Stimulated activated CD4-positive, alpha-beta T cell treated with anti-CD3 and anti-CD28 coated beads, TNF-alpha, amount 100 ng/mL, for 4 hours (primary cell): ENCODE measurements around the gene FBLN2.
"Not testable (repeated sequence)": the region's sequence is repeated elsewhere in the genome, so short reads cannot be mapped to it uniquely, and the experiment has no call there.

Experiments used
- DNase-seq, 3 experiments: peaks; one replicate each; pipeline ENCODE4 v3.0.0-alpha.2; 2020; ENCODE audit warnings: low read depth in 3 of 3

The FBLN2 gene

DNA sequence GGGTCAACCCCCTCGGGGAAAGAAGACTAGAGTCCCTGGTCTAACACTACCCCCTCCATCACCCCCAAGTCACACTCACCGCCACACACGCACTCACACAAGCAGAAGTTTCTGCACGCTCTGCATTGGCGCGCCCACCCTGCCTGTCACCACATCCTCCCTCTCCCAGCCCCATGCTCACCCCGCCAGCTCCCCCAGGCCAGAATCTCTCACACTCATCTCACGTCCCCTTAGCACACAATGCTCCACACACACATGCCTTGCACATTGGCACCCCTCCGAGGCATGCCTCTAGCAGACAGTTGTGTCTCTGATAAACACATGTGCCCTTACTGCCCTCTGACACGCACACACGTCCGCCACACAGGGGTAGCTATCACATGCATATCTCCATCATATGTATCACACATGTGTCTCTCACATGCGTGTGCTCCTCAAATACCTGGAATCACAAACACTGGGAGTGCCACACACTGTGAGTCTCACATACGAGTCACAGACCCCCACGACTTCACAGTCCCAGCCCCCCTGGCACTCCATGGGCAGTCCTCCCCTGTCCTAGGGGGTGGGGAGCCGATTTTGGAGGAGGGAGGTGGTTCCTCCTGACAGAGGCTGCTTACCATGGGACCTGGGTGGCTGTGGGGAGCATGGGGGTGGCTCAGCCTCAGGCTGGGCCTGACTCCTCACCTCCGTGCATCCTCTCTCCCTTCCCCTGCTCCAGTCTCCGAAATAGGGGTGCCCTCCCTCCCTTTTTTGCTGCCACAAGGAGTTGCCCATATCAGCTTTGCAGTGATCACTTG lies 898 bp downstream of the FBLN2 start:
- no peak for DNase-seq

DNA sequence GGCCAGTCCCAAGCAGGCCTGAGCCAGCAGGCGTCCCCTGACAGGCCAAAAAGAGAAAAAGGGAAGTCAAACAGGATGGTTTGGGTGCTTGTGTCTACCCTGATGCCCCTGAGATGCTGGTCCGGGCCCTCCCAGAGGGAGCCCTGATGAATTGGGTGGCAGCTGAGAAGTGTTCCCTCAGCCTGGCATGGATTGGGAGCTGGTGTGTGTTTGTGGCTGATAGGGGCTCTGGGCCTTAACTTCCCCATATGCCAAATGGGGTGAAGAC lies 1.4 kb downstream of the FBLN2 start:
- DNase-seq: no peak

DNA sequence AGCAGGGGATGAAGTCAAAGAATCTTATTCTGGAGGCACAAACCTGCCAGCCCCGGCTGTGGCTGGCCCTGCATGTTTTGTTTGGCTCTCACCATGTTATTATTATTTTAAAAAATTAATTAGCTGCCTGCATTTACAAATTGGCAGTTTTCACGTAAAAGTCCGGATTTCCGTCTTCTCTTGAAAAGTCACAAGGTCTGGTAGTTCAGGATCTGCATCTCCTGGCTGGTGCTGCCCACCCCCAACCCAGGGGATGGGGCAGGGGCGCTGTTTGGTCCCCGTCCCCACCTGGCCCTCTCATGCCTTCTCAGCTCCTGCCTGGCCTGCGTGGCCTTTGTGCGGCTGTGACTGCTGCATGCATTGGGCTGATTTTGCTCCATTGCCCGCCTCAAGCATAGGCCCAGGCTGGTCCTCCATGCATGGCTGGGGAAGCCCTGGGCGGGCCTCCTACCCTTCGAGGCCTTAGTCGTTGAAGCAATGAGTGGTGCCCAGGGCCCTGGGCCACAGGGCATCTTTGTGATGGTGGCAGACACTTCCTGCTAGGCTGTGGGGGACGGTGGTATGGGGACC lies 2.0 kb downstream of the FBLN2 start:
- DNase-seq: no peak

DNA sequence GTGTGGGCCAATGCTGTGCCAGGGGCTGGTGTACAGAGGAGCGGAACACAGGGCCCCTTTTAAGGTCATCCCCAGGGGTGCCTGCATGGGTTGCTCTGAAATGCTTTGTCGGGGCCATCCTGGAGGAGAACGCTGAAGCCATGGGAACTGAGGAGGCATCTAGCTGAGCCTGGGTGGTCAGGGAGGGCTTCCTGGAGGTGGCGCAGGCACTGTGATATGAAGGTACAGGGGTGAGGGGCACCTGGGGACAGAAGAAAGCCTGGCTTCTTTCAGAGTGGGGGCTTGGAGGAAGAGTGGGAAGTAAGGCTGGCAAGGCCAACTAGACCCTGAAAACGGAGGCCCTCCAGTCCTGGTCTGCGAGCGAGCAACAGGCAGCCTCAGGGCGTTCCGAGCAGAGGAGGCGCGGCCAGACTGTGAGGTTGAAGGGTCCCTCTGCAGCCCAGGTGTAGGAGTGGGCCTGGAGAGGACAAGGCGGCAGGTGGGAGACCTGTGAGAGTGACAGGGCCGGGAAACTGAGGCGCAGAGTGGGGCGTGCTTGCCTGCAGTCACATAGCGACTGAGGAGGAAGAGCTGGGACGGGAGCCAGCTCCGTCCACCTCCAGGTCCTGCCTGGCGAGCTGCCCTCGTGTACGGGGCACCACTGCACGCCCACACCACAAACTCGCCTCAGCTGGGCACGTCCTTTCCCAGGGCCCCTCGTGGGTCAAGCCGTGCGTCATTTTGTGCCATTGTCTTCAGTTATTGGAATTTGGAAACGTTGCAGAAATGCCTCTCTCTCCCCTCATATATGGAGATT lies 4.1 kb downstream of the FBLN2 start:
- DNase-seq: no peak

DNA sequence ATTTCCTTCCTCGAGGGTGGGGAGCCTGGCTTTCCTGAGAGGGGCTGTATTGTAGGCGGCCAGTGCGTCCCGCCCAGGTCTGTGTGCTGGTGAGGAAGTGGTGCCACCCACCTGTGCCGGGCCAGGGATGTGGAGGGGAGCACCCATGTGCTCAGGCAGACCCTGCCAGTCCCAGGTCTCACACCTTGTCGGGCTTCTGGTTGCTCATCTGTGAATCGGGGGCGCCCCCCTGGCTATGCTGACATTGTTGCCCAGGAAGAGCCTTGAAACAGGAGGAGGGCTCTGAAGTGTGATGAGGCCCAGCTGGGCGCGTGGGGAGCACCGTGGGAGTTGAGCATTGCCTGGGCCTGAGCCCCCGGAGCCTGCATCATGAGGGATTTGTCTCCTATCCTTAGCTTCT lies 4.8 kb downstream of the FBLN2 start:
- DNase-seq: no peak

DNA sequence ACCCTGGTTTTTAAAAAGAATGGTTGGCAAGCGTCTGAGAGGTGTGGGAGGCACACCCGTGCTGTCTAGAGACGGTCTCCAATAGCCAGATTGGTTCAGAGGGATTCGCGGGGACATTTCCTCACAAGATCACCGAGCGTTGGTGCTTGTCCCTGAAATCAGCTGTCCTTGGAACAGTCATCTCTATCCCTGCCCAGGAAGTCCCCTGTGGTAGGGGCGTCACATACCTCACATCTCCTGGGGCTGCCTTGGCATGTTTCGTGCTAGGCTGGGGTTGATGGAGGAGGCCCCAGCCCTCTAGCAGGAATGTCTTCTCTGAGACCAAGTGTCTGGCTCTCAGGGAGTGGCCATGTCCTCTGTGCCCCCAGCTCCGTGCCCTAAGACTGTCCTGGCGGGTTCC lies 6.8 kb downstream of the FBLN2 start:
- DNase-seq: no peak

DNA sequence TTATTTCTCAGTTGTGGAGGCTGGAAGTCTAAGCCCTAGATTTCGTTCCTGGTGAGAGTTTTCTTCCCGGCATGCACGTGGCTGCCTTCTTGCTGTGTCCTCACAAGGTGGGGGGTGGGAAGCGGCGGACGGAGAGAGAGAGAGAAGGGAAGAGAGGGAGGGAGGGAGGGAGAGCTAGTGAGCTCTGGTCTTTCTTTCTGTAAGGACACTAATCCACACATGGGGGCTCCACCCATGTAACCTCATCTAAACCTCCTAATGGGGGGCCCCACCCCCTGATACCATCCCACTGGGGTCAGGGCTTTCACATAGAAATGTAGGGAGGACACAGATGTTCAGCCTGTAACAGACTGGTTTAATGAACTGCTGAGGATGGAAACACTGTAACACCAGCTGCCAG lies 7.3 kb downstream of the FBLN2 start:
- no peak for DNase-seq

DNA sequence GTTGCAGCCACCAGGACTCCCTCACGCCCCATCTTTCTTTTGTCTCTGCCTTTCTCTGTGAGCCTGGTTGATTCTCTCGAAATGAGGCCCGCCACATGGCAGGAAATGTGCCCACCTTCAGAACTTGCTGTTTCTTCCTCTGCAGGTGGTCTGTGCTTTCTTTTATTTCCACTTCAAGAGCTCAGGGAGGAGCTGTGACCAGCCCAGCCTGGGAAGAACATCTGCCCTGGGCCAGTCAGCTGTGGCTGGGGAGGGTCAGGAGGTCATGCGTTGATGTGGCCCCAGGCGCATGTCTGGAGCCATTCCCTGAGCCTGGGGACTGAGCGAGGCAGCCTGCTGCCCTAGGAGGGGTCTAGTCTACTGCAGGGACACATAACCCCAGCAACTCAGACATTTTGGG lies 8.0 kb downstream of the FBLN2 start:
- no peak for DNase-seq

DNA sequence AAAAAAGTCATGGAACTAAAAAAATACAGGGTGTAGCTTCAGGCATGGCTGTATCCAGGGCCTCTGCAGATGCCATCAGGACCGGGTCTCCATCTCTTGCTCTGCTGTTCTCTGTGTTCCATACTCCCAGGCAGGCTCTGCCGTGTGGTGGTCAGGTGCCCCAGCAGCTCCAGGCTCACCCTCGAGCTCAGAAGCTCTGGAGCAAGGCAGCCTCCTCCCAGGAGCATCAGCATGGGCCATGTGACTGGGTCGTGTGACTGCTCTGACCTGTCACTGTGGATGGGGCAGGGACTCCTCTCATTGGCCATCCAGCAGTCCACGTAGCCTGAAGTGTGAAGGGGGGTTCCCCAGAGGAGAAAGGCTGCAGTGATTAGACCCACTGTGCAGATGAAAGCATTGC lies 8.5 kb downstream of the FBLN2 start:
- DNase-seq: no peak

DNA sequence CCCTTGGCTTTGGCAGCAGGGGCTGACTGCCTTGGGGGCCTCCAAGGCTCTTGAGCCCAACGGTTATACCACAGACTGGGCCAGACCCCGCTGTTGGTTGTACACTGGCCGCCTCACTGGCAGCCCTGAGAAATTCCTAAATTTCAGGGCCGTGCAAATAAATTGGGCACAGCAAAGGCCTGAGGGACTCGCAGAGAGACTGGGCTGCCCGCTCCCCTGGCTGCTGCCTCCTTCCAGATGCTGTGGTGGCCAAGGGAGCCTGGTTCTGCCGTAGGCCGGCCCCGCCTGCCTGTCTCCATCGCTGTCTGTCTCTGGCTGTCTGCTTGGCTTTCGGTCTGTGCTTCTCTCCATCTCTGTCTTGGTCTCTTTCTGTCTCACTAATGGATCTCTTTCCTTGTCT lies 9.0 kb downstream of the FBLN2 start:
- no peak for DNase-seq

DNA sequence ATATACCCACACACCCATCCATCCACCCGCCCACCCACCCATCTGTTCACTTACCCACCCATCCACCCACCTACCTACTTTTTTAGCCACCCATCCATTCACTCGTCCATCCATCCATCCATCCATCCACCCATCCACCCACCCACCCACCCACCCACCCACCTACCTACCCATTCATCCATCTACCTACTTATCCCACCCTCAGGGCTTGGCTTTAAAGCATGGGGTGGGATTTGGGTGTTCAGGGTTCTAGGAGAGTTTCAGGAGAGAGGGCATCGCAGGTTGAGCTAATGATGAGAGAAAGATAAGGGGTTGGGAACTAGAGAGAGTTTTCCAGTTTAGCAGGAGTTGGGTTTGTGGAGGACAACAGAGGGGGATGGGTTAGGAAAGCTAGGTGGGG lies 9.7 kb downstream of the FBLN2 start:
- no peak for DNase-seq

DNA sequence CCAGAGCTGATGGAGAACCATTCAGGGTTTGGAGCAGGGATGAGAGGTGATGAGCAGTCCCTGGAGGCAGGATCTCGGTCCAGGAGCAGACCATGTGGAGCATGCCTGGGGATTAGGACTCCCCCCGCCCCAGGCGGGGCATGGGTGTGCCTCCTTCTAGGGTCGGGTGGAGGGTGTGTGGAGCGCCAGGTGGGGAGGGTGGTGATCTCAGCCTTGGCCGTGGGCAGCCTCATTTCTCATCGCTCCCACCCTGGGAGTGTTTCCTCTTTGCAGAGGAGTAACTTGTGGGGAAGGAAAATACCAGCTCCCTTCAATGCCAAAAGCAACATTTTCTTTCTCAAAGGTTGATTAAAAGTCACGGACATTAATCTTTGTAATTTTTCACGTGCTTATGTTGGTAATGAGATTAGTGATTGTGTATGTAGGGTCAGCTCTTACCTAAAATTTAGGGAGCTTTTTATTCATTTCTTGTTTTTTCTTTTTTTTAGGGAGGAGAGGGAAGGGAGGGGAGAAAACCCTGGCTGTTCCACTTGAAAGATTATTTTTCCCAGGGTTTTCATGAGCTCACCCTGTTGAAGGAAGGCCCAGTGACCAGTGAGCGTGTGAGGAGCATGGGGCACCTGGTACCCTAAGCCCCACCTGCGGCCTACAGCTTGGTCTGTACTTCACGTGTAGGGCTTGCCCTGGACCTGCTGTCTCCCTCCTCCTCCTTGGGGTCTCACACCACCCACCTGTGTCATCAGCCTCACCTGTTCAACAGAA lies 11.0 kb downstream of the FBLN2 start:
- DNase-seq: no peak

DNA sequence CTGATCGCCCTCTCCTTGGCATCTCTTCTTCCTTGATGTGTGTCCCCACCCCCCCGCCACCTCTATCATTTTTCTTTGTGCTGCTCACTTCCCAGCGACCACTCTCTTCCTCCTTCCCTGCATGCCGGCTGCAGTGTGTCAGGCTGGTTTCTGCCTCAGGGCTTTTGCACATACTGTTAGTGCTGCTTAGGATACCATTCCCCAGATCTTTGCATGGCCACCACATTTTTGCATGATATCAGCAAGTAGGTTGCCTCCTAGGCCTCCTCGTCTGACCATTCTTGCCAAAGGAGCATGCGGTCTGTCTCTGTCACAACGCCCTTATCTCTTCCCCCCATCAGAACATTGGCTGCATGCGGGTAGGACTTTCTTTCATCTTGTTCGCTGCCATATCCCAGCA lies 12.5 kb downstream of the FBLN2 start:
- DNase-seq: no peak

DNA sequence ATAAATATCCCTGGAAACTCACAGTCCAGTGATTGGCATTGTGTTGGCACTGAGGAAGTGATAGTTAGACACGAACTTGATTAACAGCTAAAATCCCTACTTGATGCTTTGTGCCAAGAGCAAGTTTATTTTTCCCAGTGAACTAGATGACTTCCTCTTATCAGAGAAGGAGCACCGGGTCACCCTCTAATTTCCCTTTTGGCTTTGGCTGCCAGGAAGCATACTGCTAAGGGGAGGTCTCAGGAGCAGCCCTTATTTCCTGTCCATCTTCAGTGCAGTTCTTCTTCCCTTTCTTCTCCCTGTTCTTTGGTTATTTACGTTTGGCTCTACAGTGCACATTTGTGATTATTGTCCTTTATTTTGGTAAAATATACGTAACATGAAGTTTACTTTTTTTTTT lies 13.0 kb downstream of the FBLN2 start:
- no peak for DNase-seq

DNA sequence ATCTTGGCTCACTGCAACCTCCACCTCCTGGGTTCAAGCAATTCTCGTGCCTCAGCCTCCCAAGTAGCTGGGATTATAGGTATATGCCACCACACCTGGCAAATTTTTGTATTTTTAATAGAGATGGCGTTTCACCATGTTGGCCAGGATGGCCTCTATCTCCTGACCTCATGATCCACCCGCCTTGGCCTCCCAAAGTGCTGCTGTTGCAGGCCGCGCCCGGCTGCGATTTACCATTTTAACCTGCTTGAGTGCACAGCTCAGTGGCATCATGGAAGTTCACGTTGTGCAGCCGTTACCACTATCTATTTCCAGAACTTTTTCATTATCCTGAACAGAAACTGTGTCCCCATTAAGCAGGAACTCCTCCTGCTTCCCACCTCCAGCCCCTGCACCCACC lies 13.5 kb downstream of the FBLN2 start:
- DNase-seq: not testable (repeated sequence)

DNA sequence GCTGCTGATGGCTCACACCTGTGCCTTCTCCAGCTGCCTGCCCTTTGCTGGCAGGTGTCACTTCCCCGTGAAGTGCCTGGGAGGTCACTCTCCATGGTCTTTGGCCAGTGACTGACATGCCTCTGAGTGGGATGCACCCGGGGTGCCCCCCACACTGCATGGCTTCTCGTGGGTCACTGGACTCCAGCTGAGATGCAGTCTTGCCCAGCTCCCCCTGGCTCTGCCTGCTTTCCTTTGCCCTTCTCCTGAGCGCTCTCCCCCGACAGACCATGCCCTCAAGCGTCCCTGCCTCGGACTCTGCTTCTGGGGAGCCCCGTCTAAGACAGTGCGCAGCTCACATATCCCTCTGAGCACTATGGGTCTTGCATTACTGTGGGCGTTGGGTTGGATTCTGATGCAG lies 14.4 kb downstream of the FBLN2 start:
- no peak for DNase-seq

DNA sequence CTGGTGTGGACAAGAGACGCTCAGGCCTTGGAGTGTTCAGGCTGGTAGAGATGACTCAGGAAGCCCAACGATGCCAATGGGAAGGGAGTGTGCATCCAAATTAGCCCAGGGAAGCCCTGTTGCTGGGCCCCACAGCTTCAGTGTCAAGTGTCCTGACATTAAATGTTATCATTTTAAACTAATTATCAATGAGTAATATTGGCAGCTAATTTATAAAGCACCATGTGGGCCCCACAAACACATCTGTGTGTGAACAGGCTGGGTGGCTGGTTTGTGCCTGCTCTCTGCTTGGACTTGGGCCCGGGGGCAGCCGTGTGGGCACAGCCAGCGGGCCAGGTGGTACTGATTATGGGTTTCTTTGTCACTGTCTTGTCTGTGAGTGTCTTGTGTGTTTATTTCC lies 15.0 kb downstream of the FBLN2 start:
- no peak for DNase-seq

DNA sequence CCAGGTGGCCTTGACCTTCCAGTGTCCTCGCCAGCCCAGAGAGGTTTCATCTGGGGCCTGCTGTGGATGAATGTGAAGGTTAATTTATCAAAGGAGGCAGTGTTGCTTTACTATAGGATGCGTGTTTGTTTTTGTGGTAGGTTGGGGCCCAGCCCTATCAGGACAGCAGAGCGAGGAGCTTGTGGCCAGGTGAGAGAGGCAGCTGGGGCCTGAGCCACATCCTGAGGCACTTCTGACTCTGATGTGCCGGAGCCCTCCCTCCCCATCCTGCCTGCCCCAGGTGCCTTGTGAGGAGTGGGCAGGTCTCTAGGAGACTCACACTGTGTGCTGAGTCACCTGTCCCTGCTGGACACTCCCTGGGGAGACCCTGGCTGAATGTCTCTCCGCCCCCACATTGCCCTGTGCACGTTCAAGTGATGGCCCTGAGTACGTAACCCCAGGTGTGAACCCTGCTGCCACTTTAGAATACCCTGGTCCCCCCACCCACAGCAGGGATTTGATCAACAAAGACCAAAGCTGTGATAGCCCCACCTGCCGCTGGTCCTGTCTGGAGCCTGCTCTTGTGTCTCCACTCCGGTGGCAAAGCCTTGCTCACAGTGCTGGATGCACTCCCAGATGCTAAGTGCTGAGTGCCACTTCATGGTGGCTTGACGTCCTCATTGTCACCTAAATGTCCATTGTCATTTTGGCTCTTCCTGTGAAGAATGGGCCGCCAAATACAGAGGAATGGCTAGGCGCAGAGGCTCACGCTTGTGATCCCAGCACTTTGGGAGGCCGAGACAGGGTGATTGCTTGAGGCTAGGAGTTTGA lies 16.0 kb downstream of the FBLN2 start:
- no peak for DNase-seq

DNA sequence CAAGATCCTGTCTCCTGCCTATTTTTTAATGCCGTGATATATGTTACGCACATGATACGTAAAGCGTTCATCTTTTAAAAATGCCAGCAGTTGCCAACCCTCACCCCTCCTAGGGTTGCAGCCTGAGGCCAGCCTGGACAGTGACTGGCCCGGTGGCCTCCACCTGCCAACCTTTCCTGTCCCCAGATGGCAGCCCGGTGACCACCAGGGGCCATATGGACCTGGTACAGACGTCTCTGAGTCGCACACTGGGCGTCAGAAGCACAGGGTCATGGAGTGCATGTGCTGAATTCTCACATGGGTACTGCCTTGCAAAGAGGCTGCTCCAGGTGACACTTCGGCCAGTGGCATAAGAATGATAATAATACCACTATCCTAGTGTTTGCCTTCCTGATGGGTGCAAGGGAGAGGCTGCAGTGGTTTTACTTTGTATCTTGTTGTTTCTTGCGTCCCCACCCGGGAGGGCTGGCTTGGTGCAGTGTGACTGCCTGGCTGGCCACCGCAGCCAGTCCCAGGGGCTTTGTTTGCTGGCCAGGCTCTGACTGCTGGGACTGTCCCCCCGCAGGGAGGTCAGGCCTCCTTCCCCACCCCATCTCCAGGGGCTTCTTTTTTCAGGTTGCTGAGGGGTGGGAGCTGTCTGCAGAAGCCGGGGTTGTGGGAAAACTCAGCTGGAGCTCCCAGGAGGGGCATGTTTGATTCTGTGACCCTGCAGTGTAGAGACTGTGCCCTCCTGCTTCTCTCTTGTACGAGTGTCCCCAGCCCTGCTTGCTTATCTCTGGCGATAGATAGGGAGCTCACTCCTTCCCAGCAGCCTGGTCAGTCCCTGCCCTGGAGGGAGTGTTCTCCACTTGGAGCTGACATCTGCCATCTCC lies 16.9 kb downstream of the FBLN2 start:
- no peak for DNase-seq

DNA sequence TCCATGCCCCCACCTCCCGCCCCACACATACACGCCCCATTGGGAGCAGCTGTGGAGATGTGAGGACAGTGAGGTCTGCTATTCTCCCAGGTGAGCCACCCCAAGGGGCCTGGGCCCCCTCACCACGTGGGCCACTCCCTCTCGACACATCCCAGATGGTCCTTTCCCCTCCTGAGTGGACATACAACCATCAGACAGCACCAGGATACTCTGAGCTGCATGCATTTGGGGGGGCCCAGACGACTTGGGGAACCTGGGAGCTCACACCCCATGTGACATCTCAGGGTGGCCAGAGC lies 17.5 kb downstream of the FBLN2 start:
- DNase-seq: no peak

DNA sequence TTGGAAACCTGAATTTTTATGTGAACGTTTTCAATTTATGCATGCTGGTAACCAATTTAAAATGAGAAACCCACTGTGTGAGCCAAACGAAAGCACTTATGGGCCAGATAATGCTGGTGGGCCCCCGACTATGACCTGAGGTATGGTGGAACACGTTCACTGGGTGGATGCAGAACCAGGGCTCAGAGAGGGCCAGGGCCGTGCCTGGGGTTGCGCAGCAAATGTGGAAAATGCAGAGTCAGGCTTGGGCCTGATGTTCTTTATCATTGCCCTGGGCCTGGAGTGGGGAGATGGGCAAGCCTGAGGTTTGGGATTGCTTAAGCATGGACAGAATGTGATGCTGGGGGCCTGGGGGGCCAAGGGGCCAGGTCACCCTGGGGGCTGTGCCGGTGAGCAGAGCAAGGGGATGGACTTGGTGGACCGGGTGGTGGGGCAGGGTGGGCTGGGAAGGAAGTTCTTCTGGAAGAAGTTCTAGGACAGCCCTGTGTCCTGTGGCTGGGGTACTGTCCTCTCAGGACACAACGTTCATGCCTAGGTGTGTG lies 17.9 kb downstream of the FBLN2 start:
- DNase-seq: no peak
